Sigmoid colon (tissue), 4 donors: ENCODE results near the gene FNDC5.

Experiments used
- CTCF ChIP-seq, 4 experiments: fragments of 450-650 bp in 3 of 4; fragments of 200-600 bp in 1 of 4; IDR thresholded peaks; one replicate each; pipeline ENCODE4 v1.5.1; 2016 to 2019; ENCODE audit warnings: antibody characterized with exemption in 4 of 4, mild to moderate bottlenecking in 3 of 4, moderate library complexity in 2 of 4
- POLR2AphosphoS5 ChIP-seq, 4 donors: sonication (generic); formaldehyde crosslinking; IDR thresholded peaks; one replicate each; pipeline ENCODE4 v1.6.1; 2017; ENCODE audit warnings: antibody characterized with exemption in 4 of 4

- TF ChIP-seq CTCF (IDR thresholded peaks at IDR 0.05) = no peak
- TF ChIP-seq POLR2AphosphoS5 (IDR thresholded peaks at IDR 0.05) = no peak
These were observed 14.7 kb downstream of the FNDC5 start for GRCh38 chr1:32855861-32856617.
